ENCODE results near the gene PTAFR. TPM values are rescaled to one million over a fixed set of nuclear protein-coding genes. Genes with fewer than 3 reads are reported as not detected.

Gene PTAFR
- total RNA-seq, 5 donors from 2014 or later (not counting 1 experiment from before 2014, with no cell fraction given): 0.37 to 3.8 (median 0.95) TPM

DNA sequence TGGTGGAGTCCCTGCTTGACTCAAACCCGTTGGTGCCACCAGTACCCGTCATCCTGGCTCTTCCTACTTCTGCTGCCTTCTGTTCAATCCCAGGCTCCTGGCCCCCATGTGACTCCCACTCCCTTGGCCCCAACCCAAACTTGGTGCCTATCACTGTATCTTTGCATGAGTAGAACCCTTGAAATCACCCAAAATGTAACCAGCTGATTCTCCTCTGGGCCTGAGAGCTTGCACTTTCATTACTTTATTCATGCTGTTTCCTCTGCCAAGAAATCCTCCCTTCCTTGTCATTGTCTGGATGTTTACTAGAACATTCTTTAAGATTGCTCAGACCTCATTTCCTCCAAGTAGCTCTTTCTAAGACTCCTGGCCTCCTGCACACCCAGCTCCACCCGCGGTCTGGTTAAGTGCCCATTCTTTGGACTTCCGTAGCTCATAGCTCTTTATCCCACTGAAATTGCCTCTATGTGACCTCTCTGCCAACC is 15.7 kb downstream of the PTAFR start:
- no peak for ATAC-seq (replicated peaks in 1 of 4)
- no peaks in the 10 kb centered on the region for H3K9me3 ChIP-seq
- CTCF ChIA-PET: interaction anchor here in 1 of 2 donors (1.3 kb wide), 1 partner anchor 69 kb away, joined by 3 read pairs; no protein-coding TSS in a partner anchor
- no peaks in the 10 kb centered on the region for H3K36me3 Mint-ChIP-seq
- H3K4me3 ChIP-seq (ENCODE audit: control insufficient read depth in 1 of 2, extremely low read depth in 1 of 2, low read length in 1 of 2): no peak overlapping the region
- H3K27me3 ChIP-seq (replicated peaks in 1 of 2; ENCODE audit: control insufficient read depth in 2 of 2, extremely low read depth in 1 of 2, insufficient read depth in 2 of 2, low read length in 1 of 2): peaks cover 0 to 6% of the 10 kb centered on the region in 2 experiments
- no peaks in the 10 kb centered on the region for H3K9me3 Mint-ChIP-seq
- POLR2A ChIA-PET: no interaction called here
- no peaks in the 10 kb centered on the region for H3K4me1 Mint-ChIP-seq
- DNase-seq: no peak
- no peak overlapping the region for H3K27ac Mint-ChIP-seq
- H3K4me1 ChIP-seq (ENCODE audit: control insufficient read depth in 1 of 2, extremely low read depth in 1 of 2, insufficient read depth in 2 of 2, low read length in 2 of 2): no peaks in the 10 kb centered on the region
- 94% methylated on average over 2 of the region's 5 CpGs for WGBS (ENCODE audit: insufficient coverage)
- H3K27ac ChIP-seq (ENCODE audit: low read length): no peak overlapping the region
- no peak overlapping the region for H3K4me3 Mint-ChIP-seq
- peaks cover 2 to 11% of the 10 kb centered on the region in 2 donors for H3K27me3 Mint-ChIP-seq
- no peaks in the 10 kb centered on the region for H3K36me3 ChIP-seq (ENCODE audit: control insufficient read depth in 2 of 2, extremely low read depth in 1 of 2, insufficient read depth in 1 of 2, low read length in 1 of 2)

DNA sequence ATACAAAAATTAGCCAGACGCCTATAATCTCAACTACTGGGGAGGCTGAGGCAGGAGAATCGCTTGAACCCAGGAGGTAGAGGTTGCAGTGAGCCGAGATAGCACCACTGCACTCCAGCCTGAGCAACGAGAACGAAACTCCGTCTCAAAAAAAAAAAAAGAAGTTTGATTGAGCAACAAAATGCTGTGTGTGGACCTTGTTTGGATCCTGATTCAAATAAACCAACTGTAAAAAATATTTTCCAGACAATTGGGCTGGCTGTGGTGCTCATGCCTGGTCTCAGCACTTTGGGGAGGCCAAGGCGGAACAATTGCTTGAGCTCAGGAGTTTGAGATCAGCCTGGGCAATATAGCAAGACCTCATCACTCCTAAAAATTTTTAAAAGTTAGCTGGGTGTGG is 16.8 kb downstream of the PTAFR start:
- ChIA-PET CTCF (no interaction called here), POLR2A (no interaction called here)
- no peaks in the 10 kb centered on the region for H3K9me3 ChIP-seq
- no peak overlapping the region for H3K4me3 ChIP-seq (ENCODE audit: control insufficient read depth in 1 of 2, extremely low read depth in 1 of 2, low read length in 1 of 2)
- no peak for DNase-seq
- H3K27ac Mint-ChIP-seq: no peak overlapping the region
- H3K4me1 Mint-ChIP-seq: no peaks in the 10 kb centered on the region
- no peaks in the 10 kb centered on the region for H3K36me3 Mint-ChIP-seq
- no peak overlapping the region for H3K4me3 Mint-ChIP-seq
- peaks cover 0 to 6% of the 10 kb centered on the region in 2 experiments for H3K27me3 ChIP-seq (replicated peaks in 1 of 2; ENCODE audit: control insufficient read depth in 2 of 2, extremely low read depth in 1 of 2, insufficient read depth in 2 of 2, low read length in 1 of 2)
- H3K27me3 Mint-ChIP-seq: peaks cover 2 to 11% of the 10 kb centered on the region in 2 donors
- H3K27ac ChIP-seq (ENCODE audit: low read length): no peak overlapping the region
- H3K9me3 Mint-ChIP-seq: no peaks in the 10 kb centered on the region
- 100% methylated on average over 5 of the region's 7 CpGs for WGBS (ENCODE audit: insufficient coverage)
- H3K36me3 ChIP-seq (ENCODE audit: control insufficient read depth in 2 of 2, extremely low read depth in 1 of 2, insufficient read depth in 1 of 2, low read length in 1 of 2): no peaks in the 10 kb centered on the region
- H3K4me1 ChIP-seq (ENCODE audit: control insufficient read depth in 1 of 2, extremely low read depth in 1 of 2, insufficient read depth in 2 of 2, low read length in 2 of 2): no peaks in the 10 kb centered on the region
- ATAC-seq (replicated peaks in 1 of 4): no peak

DNA sequence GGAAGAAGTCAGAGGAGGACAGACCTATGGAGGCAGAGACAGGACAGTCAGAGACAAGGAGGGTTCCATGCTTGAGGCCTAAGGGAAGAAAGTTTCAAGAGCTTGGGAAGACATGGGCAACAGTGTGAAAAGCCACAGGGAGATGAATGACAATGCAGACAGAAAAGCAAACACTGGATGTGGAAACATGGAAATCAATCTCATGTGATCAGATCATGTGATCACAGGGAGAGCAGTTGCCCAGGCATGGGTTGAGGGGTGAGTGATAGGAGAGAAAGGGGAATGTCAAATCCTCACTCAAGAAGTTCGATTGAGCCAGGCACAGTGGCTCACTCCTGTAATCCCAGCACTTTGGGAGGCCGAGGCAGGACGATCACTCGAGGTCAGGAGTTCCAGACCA is 17.2 kb downstream of the PTAFR start:
- H3K27ac ChIP-seq (ENCODE audit: low read length): no peak overlapping the region
- DNase-seq (no peak), ATAC-seq (replicated peaks in 1 of 4) (no peak)
- no peaks in the 10 kb centered on the region for H3K4me1 Mint-ChIP-seq
- no peak overlapping the region for H3K4me3 Mint-ChIP-seq
- no CpG with 5 or more reads among the region's 4 CpGs for WGBS (ENCODE audit: insufficient coverage)
- POLR2A ChIA-PET: no interaction called here
- no peak overlapping the region for H3K4me3 ChIP-seq (ENCODE audit: control insufficient read depth in 1 of 2, extremely low read depth in 1 of 2, low read length in 1 of 2)
- H3K27ac Mint-ChIP-seq: no peak overlapping the region
- peaks cover 2 to 11% of the 10 kb centered on the region in 2 donors for H3K27me3 Mint-ChIP-seq
- H3K27me3 ChIP-seq (replicated peaks in 1 of 2; ENCODE audit: control insufficient read depth in 2 of 2, extremely low read depth in 1 of 2, insufficient read depth in 2 of 2, low read length in 1 of 2): peaks cover 0 to 6% of the 10 kb centered on the region in 2 experiments
- CTCF ChIA-PET: no interaction called here
- H3K9me3 Mint-ChIP-seq: no peaks in the 10 kb centered on the region
- H3K4me1 ChIP-seq (ENCODE audit: control insufficient read depth in 1 of 2, extremely low read depth in 1 of 2, insufficient read depth in 2 of 2, low read length in 2 of 2): no peaks in the 10 kb centered on the region
- H3K36me3 Mint-ChIP-seq: no peaks in the 10 kb centered on the region
- no peaks in the 10 kb centered on the region for H3K36me3 ChIP-seq (ENCODE audit: control insufficient read depth in 2 of 2, extremely low read depth in 1 of 2, insufficient read depth in 1 of 2, low read length in 1 of 2)
- no peaks in the 10 kb centered on the region for H3K9me3 ChIP-seq

DNA sequence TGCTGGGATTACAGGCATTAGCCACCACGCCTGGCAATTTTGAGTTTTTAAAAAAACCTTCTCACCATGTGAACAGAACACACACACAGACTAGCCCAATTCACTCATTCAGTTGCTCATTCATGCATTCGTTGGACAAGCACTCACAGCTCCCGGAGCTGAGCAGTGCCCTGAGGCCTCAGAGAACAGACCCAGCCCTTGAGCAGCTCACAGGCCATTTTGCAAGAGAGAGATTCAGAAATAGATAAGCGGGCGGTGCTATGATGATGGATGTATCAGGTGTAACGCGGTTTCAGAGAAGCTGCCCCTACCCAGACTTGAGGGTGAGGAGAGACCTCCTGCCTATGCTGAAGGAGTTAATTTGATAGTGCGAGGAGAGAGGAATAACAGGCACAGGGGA is 18.6 kb downstream of the PTAFR start:
- no peaks in the 10 kb centered on the region for H3K36me3 Mint-ChIP-seq
- 100% methylated on average over 3 of the region's 8 CpGs for WGBS (ENCODE audit: insufficient coverage)
- H3K27me3 Mint-ChIP-seq: peaks cover under 1 to 8% of the 10 kb centered on the region in 2 donors
- DNase-seq: no peak
- ChIA-PET POLR2A (no interaction called here), CTCF (no interaction called here)
- no peak overlapping the region for H3K4me3 Mint-ChIP-seq
- Histone ChIP-seq H3K36me3 (ENCODE audit: control insufficient read depth in 2 of 2, extremely low read depth in 1 of 2, insufficient read depth in 1 of 2, low read length in 1 of 2) (no peaks in the 10 kb centered on the region), H3K4me1 (ENCODE audit: control insufficient read depth in 1 of 2, extremely low read depth in 1 of 2, insufficient read depth in 2 of 2, low read length in 2 of 2) (no peaks in the 10 kb centered on the region), H3K27me3 (replicated peaks in 1 of 2; ENCODE audit: control insufficient read depth in 2 of 2, extremely low read depth in 1 of 2, insufficient read depth in 2 of 2, low read length in 1 of 2) (no peaks in the 10 kb centered on the region), H3K4me3 (ENCODE audit: control insufficient read depth in 1 of 2, extremely low read depth in 1 of 2, low read length in 1 of 2) (no peak overlapping the region), H3K27ac (ENCODE audit: low read length) (no peak overlapping the region), H3K9me3 (no peaks in the 10 kb centered on the region)
- no peak overlapping the region for H3K27ac Mint-ChIP-seq
- no peaks in the 10 kb centered on the region for H3K9me3 Mint-ChIP-seq
- no peak for ATAC-seq (replicated peaks in 1 of 4)
- no peaks in the 10 kb centered on the region for H3K4me1 Mint-ChIP-seq

DNA sequence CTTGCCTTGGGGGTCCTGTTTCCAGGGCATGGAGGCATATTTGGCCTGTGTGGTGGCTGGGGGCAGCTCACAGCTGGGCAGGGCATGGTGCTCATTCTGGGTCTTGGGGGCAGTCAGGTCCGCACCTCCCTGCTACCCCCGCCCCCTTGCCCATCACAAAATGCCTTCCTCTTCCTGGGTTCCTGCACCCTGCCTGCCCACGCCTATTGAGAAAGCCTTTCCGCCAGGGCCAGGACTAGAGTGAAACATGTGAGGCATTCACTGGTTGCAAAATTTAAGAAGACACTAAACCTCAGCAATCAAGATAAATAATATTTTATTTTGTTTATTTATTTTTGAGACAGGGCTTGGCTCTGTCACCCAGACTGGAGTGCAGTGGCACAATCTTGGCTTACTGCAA is 19.7 kb downstream of the PTAFR start:
- Histone ChIP-seq H3K4me3 (ENCODE audit: control insufficient read depth in 1 of 2, extremely low read depth in 1 of 2, low read length in 1 of 2) (no peak overlapping the region), H3K27ac (ENCODE audit: low read length) (no peak overlapping the region), H3K27me3 (replicated peaks in 1 of 2; ENCODE audit: control insufficient read depth in 2 of 2, extremely low read depth in 1 of 2, insufficient read depth in 2 of 2, low read length in 1 of 2) (no peaks in the 10 kb centered on the region), H3K4me1 (ENCODE audit: control insufficient read depth in 1 of 2, extremely low read depth in 1 of 2, insufficient read depth in 2 of 2, low read length in 2 of 2) (no peaks in the 10 kb centered on the region), H3K36me3 (ENCODE audit: control insufficient read depth in 2 of 2, extremely low read depth in 1 of 2, insufficient read depth in 1 of 2, low read length in 1 of 2) (no peaks in the 10 kb centered on the region), H3K9me3 (no peaks in the 10 kb centered on the region)
- Mint-ChIP-seq H3K9me3 (no peaks in the 10 kb centered on the region), H3K27me3 (peaks cover 0 to 3% of the 10 kb centered on the region in 2 donors), H3K27ac (no peak overlapping the region), H3K4me3 (no peak overlapping the region), H3K36me3 (no peaks in the 10 kb centered on the region), H3K4me1 (no peaks in the 10 kb centered on the region)
- WGBS (ENCODE audit: insufficient coverage): no CpG with 5 or more reads among the region's 4 CpGs
- ChIA-PET POLR2A (interaction anchor here in 1 of 2 donors (0.5 kb wide), 1 partner anchor 86 kb away, joined by 4 read pairs; no protein-coding TSS in a partner anchor), CTCF (interaction anchor here in 1 of 2 donors (0.6 kb wide), 1 partner anchor 1101 kb away, joined by 3 read pairs; no protein-coding TSS in a partner anchor)
- ATAC-seq (replicated peaks in 1 of 4) (no peak), DNase-seq (no peak)

DNA sequence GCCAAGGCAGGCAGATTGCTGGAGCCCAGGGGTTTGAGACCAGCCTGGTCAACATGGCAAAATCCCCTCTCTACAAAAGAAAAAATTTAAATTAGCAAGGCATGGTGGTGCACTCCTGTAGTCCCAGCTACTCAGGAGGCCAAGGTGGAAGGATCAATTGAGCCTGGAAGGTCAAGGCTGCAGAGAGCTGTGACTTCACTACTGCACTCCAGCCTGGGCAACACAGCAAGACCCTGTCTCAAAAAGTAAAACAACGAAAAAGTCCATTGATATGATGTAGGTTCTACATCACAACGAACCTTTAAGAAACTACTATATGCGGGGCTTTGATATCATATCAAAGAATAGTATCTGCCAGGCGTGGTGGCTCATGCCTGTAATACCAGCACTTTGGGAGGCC is 20.9 kb downstream of the PTAFR start:
- Mint-ChIP-seq H3K4me3 (no peak overlapping the region), H3K27me3 (no peaks in the 10 kb centered on the region), H3K4me1 (no peaks in the 10 kb centered on the region), H3K9me3 (no peaks in the 10 kb centered on the region), H3K36me3 (peaks cover 1% of the 10 kb centered on the region), H3K27ac (no peak overlapping the region)
- Histone ChIP-seq H3K27ac (ENCODE audit: low read length) (no peak overlapping the region), H3K36me3 (ENCODE audit: control insufficient read depth in 2 of 2, extremely low read depth in 1 of 2, insufficient read depth in 1 of 2, low read length in 1 of 2) (no peaks in the 10 kb centered on the region), H3K4me3 (ENCODE audit: control insufficient read depth in 1 of 2, extremely low read depth in 1 of 2, low read length in 1 of 2) (no peak overlapping the region), H3K27me3 (replicated peaks in 1 of 2; ENCODE audit: control insufficient read depth in 2 of 2, extremely low read depth in 1 of 2, insufficient read depth in 2 of 2, low read length in 1 of 2) (no peaks in the 10 kb centered on the region), H3K9me3 (no peaks in the 10 kb centered on the region), H3K4me1 (ENCODE audit: control insufficient read depth in 1 of 2, extremely low read depth in 1 of 2, insufficient read depth in 2 of 2, low read length in 2 of 2) (no peaks in the 10 kb centered on the region)
- ATAC-seq (replicated peaks in 1 of 4) (no peak), DNase-seq (no peak)
- WGBS (ENCODE audit: insufficient coverage): 94% methylated on average over 3 of the region's 4 CpGs
- ChIA-PET POLR2A (no interaction called here), CTCF (no interaction called here)
